Measurements from ENCODE around the gene AWAT2. TPM values are rescaled to one million over a fixed set of nuclear protein-coding genes. Genes with fewer than 3 reads are reported as not detected.

The AWAT2 gene
- total and polyA plus RNA-seq, 3 donors from 2014 or later: 0.31 to 3.9 (median 0.44) TPM

GRCh38 chrX:70025464-70025863 lies 24.3 kb downstream of the AWAT2 start:
- H3K9me3 ChIP-seq: no peaks in the 10 kb centered on the region

GRCh38 chrX:70022616-70023015 lies 27.1 kb downstream of the AWAT2 start:
- Histone ChIP-seq H3K4me1 (no peaks in the 10 kb centered on the region), H3K4me3 (no peak overlapping the region), H3K27ac (no peak overlapping the region), H3K27me3 (no peaks in the 10 kb centered on the region), H3K36me3 (ENCODE audit: low read depth, missing control alignments) (no peaks in the 10 kb centered on the region), H3K9me3 (no peaks in the 10 kb centered on the region)
- DNase-seq: no peak
- WGBS, 2 donors: 91 to 98% methylated on average over 4 of the region's 4 CpGs
- TF ChIP-seq POLR2A (IDR thresholded peaks at IDR 0.05): no peak
- TF ChIP-seq CTCF (IDR thresholded peaks at IDR 0.05): no peak
- intact Hi-C loops (cut with DNase I; ENCODE audit: low total_unique reads): no loop called here

More at GRCh38 chrX:70025464-70025863, 24.3 kb downstream of the AWAT2 start:
- Histone ChIP-seq H3K4me3 (no peak overlapping the region), H3K36me3 (ENCODE audit: low read depth, missing control alignments) (no peaks in the 10 kb centered on the region), H3K27ac (no peak overlapping the region), H3K27me3 (no peaks in the 10 kb centered on the region), H3K4me1 (no peaks in the 10 kb centered on the region)
- intact Hi-C loops (cut with DNase I; ENCODE audit: low total_unique reads): no loop called here
- WGBS, 2 donors: 0 to 28% methylated on average over 1 of the region's 1 CpG
- no peak for DNase-seq
- TF ChIP-seq POLR2A (IDR thresholded peaks at IDR 0.05) (no peak), CTCF (IDR thresholded peaks at IDR 0.05) (no peak)

GRCh38 chrX:70016513-70016912 lies 33.2 kb downstream of the AWAT2 start:
- Histone ChIP-seq H3K27ac (no peak overlapping the region), H3K4me3 (no peak overlapping the region), H3K27me3 (no peaks in the 10 kb centered on the region), H3K9me3 (no peaks in the 10 kb centered on the region), H3K36me3 (ENCODE audit: low read depth, missing control alignments) (no peaks in the 10 kb centered on the region), H3K4me1 (no peaks in the 10 kb centered on the region)
- WGBS, 2 donors: 91 to 100% methylated on average over 2 of the region's 2 CpGs
- intact Hi-C loops (cut with DNase I; ENCODE audit: low total_unique reads): no loop called here
- DNase-seq: no peak
- TF ChIP-seq CTCF (IDR thresholded peaks at IDR 0.05) (no peak), POLR2A (IDR thresholded peaks at IDR 0.05) (no peak)

GRCh38 chrX:70013466-70014381 lies 36.0 kb downstream of the AWAT2 start:
- intact Hi-C loops (cut with DNase I; ENCODE audit: low total_unique reads): no loop called here

More at GRCh38 chrX:70013466-70014381, 36.0 kb downstream of the AWAT2 start:
- Histone ChIP-seq H3K4me3 (no peak overlapping the region), H3K4me1 (no peaks in the 10 kb centered on the region), H3K27ac (no peak overlapping the region), H3K27me3 (no peaks in the 10 kb centered on the region), H3K36me3 (ENCODE audit: low read depth, missing control alignments) (no peaks in the 10 kb centered on the region), H3K9me3 (no peaks in the 10 kb centered on the region)
- no peak for TF ChIP-seq CTCF (IDR thresholded peaks at IDR 0.05)
- TF ChIP-seq POLR2A (IDR thresholded peaks at IDR 0.05): no peak
- DNase-seq: peak; percentile 21
- 42 to 70% methylated on average over 4 of the region's 5 CpGs for WGBS, 2 donors

All from testis (tissue), 3 donors.